GM08714 (cell line): ENCODE data around the gene IFRD1.

Experiments
- H3K4me3 ChIP-seq: fragments of 200-500 bp; sonication (Bioruptor generic); 2 replicates; pipeline ENCODE4 v1.5.1; 2014; ENCODE audit warnings: mild to moderate bottlenecking, low read length, inconsistent platforms
- ZNF274 ChIP-seq: IDR thresholded peaks from 2 replicates; pipeline ENCODE4 v1.6.1; 2012; ENCODE audit warnings: mild to moderate bottlenecking, low read depth, low read length

IFRD1 gene

DNA sequence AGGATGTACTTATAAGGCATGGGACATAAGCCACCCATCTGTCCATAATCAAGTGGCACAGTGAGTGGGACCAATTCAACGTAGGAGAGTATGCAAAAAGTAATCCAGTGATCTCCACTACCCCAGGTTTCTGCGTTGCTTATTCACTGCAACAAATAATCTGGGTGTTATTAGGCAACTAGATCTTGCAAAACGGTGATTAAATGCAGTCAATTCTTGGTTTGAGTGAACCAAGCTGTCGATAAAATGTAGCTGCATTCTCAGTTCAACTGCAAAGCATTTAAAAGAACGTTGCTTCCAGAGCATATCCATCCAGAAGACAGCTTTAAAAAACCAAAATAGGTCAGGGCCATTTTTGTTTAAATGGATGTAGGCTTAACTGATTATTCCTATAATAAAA, 35.5 kb downstream of the IFRD1 start:
- H3K4me3 ChIP-seq, result no peak overlapping the region
- TF ChIP-seq ZNF274, result no peak

DNA sequence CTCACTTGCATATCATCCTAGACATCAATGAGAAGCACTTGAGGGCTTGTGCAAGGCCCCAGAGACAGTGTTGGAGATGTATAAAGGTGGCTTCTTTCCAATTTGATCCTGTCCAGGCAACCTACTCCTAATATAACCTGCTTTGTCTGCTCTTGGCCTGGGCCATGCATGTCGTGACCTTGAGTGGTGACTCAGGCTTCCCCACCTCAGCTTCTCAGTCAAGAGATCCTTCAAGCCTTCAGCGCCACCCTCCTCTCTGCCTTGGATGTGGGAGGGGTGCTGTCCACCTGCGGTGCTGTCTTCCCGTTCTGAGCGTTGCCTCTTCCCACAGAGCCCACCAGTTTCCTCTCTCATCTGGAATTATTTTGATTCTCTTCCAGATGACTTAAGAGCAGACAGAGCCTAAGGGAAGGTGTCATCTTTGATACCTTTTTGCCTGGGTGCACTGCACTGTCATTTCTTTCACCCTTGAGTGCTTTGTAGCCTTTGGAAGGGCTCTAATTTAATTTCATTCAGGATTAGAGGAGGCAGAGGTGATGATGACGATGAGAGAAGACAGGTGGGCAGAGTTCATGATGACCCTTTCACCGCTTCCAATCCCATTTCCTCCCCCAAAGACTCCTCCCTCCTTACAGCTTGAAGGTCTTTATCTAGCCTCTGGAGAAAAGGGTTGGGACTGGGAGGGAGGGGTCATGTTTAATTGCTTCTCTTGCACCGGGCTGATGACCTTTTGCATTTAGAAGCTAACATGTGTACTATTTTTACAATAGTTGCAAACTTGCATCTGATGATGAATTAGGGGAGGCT, 37.4 kb downstream of the IFRD1 start:
- no peak for TF ChIP-seq ZNF274
- H3K4me3 ChIP-seq, result no peak overlapping the region

DNA sequence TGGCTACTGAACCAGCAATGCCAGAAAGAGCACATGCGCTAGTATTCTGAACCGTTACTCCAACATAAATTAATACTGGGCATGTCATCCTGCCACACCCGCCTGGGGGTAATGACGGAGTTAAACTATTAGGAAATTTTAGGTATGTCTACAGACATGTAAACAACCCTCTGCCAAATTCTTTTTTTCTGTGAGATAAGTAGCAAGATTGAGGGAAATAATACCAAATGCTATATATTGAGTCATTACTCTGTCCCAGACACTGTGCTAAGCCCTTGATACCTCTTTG, 37.9 kb downstream of the IFRD1 start:
- no peak for TF ChIP-seq ZNF274
- H3K4me3 ChIP-seq, result no peak overlapping the region

DNA sequence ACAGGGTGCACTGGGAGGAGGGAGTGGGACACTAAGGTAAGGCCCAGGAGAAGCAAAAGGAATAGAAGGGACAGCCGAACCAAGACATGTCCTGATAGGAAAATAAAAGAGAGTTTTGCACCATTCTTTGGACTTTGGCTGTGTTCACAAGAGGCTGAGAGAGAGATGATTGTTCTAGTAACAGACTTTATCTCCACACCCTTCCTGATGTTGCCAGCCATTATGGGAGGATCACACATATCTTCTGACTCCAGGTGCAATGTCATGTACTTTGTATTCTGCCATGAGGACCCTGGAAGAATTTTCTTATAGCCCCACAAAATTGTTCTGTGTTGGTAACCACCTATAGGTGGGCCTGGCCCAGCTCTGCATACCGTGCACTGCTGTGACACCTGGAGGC, 41.9 kb downstream of the IFRD1 start:
- H3K4me3 ChIP-seq, result no peak overlapping the region
- TF ChIP-seq ZNF274, result no peak

DNA sequence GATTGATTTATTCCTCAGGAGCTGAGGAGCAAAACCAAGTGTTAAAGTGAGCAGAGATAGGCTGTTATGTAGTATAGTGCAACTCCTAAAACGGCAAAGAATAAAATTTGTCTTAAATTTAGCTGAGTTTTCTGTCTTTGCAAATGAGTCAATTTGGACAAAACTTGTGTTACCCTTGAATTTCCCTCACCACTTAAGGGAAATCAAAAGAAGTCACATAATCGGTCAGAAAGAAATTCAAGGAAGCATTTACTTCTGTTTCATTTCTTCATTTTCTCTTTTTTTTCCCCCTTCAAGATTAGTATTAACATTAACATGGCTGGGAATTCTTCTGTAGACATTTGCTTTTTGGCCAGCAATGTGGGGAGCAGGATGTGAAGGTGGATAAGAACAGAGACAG, 44.4 kb downstream of the IFRD1 start:
- no peak overlapping the region for H3K4me3 ChIP-seq
- TF ChIP-seq ZNF274, result no peak

DNA sequence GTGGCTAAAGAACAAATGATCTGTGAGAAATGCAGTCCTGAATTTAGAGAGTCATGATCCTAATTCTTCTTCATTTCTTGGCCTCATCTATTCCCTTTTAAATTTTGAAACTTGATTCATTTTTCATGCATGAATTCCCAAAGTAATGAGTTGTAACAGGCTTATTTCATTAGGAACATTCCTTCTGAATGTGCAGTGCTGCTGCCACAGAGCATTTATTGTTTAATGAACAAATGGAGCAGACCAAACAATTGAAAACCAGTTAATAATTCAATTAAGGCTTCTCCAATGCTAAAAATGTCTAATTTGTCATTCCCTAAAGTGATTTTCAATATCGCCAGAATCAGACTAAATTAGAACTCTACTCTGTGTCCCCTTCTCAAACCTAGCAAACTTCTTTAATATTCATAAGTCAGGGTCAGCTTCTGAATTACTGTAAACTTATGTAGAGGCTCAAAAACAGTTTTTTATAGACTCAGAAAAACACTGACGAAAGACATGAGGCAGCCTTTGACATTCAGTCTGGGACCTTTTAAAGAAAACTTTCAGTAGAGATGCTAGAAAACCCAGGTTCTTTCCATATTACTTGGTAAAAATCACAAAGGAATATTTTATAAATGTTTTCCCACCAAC, 45.0 kb downstream of the IFRD1 start:
- H3K4me3 ChIP-seq, result no peak overlapping the region
- no peak for TF ChIP-seq ZNF274

DNA sequence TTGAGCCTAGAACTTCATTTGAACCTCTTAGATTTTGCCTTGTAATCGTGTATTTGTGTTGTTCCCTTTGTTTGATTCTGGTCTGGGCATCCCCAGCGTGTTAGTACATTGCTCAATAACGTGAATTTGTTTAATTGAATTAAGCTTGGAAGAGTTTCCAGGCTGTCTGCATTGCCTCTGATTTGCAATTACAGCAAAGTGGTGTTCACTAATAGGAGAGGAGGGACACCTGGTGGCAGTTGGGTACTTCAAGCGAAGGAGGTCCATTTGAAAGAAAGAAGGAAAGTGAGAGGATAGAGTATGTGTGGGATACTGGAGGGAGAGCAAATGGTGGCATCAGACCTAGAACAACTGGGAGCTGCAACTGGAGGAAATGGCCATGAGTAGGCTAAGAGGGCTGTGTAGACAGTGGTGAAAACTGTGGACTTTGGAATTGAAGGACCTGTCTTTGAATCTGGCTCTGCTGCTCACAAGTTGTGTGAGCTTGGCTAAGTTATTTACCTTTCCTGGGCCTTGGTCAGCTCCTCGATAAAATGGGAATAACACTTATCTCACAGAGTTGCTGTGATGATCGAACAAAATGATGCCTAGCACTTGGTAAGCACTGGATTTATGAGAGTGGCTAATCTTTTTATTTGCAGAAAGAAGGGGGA, 45.7 kb downstream of the IFRD1 start:
- H3K4me3 ChIP-seq, result no peak overlapping the region
- TF ChIP-seq ZNF274, result no peak

DNA sequence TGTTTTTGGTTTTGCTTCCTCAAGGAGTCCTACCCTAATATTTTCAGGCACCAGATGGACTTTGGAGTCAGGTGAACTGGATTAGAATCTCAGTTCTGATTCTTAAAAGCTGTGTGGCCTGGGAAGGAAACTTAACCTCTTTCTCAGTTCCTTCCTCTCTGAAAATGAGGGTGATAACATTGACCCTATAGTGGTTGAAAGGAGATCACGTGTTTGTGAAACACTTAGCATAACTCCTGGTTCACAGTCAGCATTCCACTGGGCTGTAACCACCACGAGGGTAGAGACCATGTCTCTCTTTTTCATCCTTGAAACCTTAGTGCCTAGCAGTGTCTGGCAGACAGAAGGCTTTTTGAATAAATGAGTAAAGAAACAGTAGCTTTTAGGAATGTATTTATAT, 47.2 kb downstream of the IFRD1 start:
- no peak overlapping the region for H3K4me3 ChIP-seq
- no peak for TF ChIP-seq ZNF274

DNA sequence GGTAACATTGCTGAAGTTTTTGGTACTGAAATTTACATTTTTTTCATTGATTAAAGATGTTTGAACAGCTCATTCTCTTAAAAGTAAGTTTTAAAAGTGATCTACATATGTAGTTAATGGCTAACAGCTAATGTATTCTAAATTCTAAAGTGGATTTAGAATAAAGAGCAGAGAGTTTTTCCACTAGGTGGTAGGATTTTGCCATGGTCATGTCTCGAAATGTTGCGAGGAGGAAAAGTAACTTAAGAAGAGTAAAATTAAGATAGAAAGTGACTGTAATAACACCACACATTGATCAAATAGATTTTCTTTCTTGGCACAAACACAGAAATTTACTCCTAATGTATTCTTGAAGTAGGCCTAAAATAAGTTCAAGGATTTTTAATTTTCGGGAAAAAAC, 50.4 kb downstream of the IFRD1 start:
- TF ChIP-seq ZNF274, result no peak
- no peak overlapping the region for H3K4me3 ChIP-seq

DNA sequence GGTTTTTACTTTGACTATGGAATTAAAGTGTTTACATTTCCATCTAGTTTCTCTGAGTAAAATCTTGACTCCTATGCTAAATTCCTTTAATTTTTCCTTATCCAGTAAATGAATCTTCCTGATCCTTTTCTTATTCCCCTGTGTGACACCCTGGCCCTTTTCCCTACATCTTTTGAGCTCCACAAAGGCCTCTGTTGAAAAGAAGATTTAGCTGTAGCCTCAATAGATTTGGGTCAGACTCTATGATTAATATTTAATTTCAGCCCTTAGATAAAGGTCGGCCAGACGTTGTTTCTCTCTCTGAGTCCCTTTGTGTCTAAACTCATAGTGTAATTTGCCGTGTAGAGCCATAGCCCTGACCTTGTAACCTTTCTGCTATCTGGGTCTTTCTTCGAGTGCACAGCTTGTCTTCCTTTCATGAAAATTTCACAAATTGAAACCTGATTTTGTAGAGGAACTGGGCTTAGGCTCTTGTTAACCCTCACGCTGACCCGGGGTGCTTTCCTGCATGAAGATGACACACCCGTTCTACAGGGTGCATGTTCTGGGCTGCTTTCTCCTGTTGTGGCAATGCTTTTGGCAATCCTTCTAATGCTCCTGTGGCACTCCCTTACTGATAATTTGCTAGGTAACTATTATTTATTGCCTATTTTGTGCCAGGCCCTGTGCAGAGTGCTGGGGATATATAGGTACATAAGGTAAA, 51.7 kb downstream of the IFRD1 start:
- no peak for TF ChIP-seq ZNF274
- no peak overlapping the region for H3K4me3 ChIP-seq

DNA sequence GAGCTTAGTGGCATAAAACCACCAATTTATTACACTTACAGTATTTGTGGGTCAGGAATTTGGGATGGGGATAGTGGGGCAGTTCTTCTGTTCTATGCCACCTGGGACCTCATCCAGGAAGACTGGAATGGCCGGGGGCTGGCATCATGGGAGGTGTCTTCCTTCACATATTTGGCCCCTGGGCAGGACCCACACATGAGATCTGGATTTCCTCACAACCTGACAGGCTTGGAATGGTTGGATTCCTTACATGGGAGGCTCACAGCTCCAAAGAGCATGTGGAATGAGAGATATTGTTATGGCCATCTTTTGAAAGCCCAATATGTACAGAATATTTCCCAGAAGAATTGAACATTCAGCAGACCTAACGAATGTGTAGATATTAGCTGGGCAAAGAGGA, 52.4 kb downstream of the IFRD1 start:
- H3K4me3 ChIP-seq, result no peak overlapping the region

DNA sequence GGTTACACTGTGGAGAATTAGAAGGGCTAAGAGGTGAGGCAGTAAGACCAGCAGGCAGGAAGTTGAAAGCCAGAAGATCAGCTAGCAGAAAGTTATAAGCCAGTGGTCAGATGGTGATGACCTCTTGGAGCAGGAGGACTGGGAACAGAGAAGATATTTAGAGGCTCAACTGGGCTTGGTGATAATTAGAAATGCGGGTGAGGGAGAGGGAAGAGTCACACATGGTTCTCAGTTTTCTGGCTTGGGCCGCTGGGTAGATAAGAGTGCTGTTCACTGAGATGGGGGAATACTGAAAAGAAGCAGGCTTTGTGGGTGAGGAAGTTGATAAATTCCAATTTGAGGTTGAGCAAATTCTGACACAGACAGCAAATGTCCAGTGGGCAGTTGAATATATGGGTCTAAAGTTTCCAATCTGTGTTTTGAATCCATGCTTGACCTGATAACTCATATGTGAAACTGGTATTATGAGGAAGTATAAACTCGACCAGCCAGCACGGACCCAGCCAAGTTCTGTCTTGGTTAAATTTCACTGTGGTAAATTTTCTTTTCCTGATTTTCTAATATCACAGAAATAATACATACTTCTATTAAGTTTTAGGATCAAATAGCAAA, 53.2 kb downstream of the IFRD1 start:
- no peak overlapping the region for H3K4me3 ChIP-seq
- no peak for TF ChIP-seq ZNF274

More for the DNA sequence above, 52.4 kb downstream of the IFRD1 start:
- TF ChIP-seq ZNF274, result no peak

DNA sequence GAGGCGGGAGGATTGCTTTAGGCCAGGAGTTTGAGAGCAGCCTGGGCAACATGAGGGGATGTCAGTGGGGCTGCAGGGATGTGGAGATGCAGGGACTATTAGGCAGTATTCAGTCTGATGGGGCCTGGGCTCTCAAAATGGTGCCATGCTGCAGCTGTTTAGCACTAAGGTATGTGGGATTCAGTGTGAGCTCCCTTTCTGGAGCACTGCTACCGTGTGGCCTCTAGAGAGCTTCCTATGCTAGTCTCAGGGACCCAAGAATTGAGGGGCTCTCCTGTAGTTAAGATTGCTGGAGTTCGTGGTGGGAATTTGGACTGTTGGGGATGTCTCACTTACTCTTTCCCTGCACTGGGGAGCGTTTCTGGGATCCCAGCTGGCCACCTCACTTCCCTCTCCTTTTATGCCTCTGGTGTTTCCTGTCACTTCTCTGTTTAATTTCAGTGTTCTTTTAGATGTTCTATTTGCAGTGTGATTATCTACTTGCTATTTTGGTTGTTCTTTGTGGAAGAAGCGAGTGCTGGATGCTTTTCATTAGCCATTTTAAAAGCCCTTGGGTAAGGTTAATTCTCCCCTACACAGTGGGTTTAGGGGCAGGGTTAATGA, 53.9 kb downstream of the IFRD1 start:
- H3K4me3 ChIP-seq, result no peak overlapping the region

DNA sequence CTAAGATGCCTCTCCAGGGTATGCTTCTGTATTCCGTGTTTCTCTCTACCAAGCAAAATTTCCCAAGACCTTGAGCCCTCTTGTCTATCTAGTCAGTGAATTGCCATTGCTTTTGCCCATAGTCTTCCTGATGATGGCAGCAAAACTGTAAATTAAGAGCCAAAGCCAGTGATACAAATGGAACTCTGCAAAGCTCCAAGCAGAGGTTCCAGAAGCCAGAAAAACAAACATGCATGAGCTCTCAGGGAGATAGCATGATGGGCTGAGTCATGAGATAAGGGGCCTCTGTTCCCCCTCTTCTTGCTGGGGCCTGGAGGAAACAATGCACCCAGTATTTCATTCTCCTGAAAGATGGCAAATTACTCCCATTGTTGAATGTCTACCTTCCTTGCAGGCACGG, 55.2 kb downstream of the IFRD1 start:
- TF ChIP-seq ZNF274, result no peak
- no peak overlapping the region for H3K4me3 ChIP-seq

More for the DNA sequence above, 53.9 kb downstream of the IFRD1 start:
- TF ChIP-seq ZNF274, result no peak
